ENCODE data around the gene MARCHF3.
"Not testable (repeated sequence)": the region's sequence is repeated elsewhere in the genome, so short reads cannot be mapped to it uniquely, and the experiment has no call there.

The MARCHF3 gene

DNA sequence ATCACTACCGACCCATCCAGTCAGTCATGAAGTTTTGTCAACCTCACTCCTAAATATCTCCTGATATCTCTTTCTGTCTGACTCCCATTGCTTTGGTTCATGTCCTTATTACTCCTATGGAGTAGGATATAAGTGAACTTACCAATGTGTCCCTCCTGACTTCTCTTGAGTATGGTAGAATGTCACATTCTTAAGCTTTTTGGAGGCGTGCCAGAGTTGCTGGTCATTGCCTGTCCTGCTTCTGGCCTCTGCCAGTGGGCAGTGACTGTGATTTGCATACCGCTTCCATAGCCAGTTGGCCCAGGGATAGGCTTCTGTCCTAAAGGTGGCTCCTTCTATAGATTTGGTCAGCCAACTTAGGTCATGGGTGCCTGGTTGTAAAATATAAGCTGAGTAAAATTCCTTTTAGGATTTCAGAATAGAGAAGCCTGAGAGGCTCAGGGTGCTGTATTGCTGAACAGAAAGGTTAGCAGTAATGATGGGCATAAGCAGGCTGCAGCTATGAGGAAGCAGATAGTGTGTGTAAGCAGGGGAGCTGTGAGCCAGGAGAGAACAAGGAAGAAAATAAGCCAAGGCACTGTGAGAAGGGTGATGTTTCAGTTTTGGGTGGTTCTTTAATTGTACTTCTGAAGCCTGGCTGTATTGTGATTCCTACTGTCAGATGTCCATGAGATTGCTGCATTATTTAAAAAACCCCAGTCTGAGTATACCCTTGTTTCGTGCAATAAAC, 16.1 kb upstream of the MARCHF3 start:
- no peak for DNase-seq

DNA sequence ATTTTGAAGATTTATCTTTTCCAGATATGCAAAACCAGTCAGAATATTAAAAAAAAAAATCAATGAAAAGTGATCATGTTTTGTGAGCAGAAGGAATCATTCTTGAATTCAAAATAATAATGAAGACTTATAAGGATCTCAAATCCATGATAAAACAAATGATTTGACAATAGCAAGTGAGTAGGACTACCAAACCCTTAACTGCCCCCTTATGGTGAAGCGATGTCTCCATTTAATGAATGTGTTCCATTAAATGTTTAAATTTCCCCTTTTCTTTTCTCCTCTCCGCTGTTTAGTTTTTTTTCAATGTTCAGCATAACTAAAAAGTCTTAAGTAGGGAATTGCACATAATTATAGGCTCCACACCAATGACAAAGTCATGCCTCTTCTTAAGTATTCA, 12.2 kb upstream of the MARCHF3 start:
- no peak for DNase-seq

DNA sequence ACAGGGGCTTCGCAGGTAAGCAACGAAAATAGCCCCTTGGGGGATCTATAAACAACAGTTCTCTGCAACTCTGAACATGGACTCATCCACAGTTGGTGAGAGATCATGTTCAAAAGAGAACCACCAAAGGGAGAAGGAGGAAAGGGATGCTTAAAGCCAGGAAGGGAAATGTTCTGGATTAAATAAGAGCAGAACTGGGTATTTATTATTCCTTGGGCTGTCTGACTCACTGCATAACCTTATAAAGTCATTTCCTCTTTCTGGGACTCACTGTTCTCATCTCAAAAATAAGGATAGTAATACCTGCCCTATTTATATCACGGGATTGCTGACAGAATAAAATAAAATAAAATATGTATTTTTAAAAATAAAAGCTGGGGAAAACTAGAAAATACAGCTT, 11.2 kb upstream of the MARCHF3 start:
- DNase-seq = no peak

DNA sequence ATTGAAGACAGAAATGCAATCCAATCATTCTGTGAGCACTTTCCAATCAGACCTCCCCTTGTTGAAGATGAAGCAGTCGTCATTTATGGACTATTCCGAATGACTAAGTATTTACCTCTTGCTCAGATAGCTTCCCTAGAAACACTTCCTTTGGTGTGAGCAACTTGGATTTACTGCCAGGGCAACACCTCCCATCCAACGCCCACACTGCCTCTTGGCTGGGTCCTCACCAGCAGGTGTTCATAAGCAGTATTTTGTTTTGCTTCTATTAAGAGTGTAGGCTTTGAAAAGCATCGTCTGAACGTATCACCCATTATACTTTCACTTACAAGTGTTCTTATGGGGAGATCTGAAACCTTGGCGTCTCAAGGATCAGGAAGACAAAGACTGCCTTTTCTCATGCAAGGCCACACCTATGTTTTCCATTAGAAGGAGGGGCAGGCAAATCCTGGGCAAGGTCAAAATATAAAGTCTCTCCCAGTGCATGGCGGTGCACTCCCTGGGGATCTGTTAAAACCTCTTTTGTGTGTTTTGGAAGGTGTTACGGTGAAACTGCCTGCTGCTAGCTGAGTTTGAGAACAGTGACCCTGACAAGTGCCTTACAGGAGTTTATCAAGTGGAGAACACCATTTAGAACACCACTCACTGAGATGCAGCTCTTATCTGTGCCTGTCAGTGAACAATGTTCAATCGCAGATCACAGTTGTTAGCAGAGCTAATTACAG, 10.6 kb upstream of the MARCHF3 start:
- DNase-seq = no peak

DNA sequence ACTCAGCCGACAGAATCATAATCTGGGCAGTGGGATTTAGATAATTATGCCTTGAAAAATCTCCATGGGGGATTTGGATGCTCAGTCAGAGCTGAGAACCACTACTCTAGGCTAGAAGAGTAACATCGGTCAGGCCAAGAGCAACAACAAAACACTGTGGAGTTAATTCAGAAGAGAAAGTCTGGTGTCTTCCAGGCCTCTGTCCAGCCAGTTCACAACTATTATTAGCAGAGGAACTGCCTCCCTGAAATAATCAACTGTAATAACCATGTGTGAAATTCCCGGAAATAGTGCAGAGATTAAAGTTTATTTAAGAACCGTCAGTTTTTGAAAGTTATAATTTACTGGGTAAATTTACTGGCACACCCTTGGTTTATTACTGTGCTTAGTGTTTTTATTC, 8.2 kb upstream of the MARCHF3 start:
- no peak for DNase-seq

DNA sequence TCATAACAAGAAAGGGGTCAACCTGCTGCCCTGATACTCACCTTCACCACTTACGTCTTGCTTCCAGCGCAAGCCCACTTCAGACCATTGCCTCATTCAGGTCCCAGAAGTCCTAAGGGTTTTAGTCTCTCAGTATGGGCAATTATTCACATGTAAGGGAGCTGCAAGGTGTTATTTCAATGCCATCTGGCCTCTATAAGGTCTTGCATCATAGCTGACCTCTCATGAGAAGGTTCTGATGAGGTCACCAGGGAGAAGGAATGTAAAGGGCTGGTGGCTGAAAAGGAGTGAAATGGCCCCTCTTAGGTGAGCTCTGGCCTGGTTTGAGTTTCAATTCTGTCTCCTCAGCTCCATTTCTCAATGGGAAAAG, 1.5 kb upstream of the MARCHF3 start:
- no peak for DNase-seq

DNA sequence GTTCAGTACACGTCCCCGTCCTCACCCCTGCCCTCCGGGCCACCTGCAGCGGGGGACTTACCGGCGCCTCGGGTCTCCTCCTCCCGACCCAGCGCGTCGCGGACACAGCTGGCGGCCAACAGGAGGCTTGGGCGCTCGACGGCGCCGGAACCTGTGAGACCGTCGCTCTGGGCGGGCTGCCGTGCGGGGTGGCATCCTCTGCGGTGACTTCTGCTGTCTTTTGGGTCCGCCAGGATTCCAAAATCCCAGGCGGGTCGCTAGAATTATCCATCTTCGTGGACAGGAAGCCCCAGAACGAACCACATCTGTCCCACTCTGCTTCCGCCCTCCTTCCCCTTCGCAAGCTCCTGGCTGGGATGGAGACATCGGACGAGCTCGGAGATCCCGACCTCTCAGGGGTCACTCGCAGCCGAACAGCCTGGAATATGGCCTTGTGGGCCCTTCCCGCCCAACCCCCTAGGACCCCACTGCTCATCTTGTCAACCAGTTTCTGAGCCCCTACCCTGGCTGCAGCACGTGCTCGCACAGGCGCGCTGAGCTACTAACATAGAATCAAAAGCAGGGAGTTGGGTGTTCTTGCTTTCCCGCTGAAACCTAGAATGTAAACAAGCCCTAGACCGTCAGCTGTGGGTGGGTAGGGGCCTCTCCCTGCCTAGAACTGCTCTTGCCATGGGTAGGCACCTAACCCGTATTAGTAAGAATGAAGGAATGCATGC, 947 bp upstream of the MARCHF3 start:
- DNase-seq = peak; percentile 33

DNA sequence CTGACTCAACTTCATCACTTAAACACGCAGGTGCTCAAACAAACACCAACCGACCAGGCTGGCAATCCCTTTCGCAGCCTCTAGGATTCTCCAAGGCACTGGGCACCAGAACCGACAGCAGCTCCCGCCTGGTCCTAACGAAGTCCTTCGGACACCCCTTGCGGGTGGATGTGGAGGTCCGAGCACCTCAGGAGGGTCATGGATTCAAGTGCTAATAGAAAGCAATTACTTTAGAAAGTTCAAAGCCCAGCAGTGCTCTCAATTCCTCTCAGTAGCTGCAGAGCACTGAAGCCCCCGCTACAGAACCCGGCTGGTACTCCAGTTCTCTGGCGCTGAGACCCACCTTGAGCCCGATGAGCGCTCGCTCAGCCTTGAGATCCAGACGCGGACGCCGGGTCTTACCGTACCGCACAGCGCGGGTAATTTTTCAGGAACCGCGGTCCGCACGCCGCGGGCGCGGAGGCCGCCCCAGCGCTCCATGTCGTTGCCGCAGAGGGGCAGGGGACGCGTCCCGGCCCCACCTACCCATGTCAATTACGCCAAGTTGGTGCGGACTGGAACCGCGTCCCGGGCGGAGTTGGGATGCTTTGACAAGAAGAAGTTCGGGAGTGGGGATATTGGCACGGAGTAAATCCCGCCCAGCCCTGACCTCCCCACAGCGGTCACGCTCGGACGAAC, 638 bp downstream of the MARCHF3 start:
- DNase-seq = peak; percentile 74

DNA sequence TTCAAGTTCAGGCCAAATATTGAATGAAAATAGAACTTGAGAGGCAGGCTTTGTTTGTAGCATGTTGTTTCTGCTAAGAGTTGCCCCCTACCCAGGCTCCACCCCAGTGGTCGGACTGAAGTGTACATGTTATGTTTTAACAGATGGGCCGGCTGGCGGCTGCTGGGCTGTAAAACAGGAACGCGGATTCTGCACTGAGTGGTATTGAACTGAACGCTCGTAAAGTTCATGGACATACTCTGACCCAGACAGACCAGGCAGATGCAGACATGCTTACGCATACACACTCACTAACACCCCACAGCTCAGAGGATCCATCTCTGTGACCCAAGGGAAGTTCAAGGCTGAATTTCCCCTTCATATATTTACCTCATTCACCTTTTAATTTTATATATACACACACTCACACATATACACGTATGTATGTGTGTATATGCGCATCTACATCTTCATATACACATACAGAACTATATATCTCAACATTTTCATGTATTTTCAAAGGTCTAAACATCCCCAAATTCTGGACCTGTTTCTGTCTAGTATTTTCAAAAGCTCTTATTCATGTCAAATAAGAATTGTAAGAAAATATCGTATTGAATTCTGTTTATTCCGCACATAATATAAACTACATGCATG, 1.4 kb downstream of the MARCHF3 start:
- no peak for DNase-seq

DNA sequence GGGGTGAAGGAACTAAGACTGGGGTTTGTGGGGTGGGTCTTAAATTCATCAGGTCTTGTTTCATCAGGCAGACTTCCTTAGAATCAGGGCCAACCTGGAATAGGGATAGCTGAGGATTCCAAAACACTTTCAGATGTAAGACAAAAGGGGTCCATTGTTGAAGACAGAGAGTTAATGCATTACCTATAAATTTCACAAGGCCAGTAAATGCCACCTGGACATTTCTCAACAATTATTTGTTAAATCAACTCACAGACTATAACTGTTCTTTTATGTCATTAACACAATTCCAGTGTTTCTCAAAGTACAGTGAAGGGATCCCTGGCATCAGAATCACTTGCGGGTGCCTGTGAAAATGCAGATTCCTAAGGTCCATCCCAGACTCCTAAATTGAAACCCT, 2.8 kb downstream of the MARCHF3 start:
- no peak for DNase-seq

DNA sequence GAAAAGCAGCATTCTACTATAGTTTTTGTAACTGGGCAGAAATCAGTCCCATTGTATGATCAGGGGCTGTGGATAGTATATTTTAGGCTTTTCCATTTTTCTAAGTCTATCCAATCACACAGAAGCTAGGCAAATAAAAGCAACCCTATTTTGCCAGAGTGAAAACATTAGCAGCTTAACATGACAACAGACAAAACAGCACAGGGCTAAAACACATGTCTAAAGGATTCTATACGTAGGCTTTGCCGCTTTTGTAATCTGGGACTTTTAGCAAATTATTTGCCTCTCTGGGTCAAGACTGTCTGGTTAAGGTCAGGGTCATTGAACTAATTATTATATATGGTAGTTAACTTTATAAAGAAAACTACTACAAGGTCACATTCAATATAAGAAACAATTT, 4.2 kb downstream of the MARCHF3 start:
- DNase-seq = no peak

DNA sequence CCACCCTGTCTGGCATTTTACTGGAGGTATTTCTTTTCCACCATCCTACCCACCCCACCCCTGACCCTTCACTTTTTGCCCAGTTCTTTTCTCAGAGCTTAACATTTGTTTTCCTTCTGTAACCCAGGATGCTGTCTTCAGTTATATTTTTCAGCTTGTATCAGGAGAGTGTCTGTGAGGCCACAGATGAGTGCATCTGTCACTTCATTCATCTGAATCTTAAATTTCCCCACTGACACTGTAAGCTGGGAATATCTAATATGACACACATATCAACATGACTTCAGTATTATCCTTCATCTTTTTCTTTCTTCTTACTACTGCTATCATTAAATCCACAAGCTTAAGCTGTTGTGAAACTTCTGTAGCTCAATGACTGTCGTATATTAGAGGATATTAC, 4.9 kb downstream of the MARCHF3 start:
- no peak for DNase-seq

DNA sequence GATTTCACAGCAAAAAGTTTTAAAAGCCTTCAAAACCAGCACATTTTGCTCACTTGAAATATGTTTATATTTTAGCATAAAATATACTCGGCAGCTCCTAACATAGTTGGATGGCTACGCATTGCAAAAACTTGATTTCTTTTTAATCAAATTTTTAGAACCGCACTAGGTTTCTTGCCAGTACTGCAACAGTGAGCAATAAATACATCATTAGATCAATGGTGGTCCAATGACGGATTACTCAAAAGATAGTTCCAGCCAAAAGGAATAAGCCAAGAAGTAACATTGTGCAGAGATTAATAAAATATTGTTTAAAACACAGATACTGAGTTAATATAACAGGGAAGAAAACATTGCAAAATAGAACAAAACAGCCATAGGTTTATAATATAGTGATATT, 5.5 kb downstream of the MARCHF3 start:
- no peak for DNase-seq

DNA sequence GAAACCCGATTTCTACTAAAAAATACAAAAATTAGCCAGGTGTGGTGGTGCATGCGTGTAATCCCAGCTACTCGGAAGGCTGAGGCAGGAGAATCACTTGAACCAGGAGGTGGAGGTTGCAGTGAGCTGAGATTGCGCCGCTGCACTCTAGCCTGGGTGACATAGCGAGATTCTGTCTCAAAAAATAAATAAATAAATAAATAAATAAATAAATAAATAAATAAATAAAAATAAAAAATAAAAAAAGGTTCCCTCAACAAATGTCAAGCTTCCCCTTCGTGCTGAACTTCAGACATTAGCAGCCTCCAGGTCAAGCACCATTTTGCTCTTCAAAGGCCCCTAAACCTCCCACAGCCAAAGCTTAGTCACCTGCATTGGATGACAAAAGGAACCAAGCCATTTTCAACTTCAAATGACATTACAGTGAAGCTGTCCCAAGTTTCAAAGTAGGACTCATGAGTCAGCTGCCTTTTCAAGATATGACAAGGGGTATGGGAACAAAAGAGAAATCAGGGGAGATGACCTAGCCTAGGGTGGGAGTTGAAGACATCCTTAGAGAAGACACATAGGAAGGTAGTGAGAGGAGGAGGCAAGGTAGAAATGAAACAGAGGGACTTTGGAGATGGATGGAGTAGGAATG, 6.7 kb downstream of the MARCHF3 start:
- peak; percentile 13 for DNase-seq

DNA sequence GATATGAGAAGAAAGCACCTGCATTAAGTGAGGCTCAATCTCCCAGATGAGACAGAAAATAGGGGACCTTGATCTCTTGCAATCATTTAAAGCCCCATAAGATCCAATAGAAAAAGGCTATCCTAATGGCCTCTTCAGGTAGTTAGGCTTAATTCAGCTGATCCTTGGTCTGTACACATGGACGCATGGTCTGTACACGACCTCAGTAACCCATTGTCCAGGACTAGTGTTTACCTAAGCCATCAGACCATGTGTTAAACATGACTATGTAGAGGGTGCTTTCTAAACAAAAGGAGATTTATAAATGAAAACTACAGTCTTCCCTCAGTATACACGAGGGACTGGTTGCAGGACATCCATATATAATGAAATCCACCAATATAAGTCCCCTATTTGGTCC, 7.5 kb downstream of the MARCHF3 start:
- DNase-seq = no peak

DNA sequence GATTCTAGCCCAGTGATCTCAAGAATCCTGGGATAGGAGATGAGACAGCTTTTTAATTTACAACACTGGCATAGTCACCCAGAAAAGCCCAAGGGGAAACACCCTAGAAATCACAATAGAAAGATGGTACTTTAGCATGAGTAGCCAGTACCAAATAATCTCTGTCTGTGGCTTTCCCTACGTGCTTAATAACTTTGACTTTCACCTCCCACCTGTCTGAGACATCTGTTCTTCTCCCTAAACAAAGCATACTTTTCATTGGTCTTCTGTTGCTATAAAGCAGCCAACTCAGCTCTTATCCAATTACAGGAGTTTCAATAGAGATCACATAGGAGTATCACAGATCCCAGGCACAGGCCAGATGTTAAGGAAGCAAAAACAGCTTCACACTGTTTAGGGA, 10.4 kb downstream of the MARCHF3 start:
- no peak for DNase-seq

DNA sequence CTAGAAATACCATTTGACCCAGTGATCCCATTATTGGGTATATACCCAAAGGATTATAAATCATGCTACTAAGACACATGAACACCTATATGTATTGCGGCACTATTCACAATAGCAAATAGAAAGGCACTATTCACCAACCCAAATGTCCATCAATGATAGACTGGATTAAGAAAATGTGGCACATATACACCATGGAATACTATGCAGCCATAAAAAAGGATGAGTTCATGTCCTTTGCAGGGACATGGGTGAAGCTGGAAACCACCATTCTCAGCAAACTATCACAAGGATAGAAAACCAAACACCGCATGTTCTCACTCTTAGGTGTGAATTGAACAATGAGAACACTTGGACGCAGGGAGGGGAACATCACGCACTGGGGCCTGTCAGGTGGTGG, 13.6 kb downstream of the MARCHF3 start:
- DNase-seq = not testable (repeated sequence)

DNA sequence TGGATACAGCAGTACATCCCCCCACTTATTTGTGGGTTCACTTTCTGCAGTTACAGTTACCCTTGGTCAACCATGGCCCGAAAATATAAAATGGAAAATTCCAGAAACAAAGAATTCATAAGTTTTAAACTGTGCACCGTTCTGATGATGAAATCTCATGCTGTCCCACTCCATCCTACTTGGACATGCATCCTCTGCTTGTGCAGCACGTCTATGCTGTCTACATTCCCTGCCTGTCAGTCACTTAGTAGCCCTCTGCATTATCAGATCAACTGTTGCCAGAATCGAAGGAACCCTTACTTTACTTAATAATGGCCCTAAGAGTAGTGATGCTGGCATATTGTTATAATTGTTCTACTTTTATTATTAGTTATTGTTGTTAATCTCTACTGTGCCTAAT, 14.6 kb downstream of the MARCHF3 start:
- DNase-seq = no peak

DNA sequence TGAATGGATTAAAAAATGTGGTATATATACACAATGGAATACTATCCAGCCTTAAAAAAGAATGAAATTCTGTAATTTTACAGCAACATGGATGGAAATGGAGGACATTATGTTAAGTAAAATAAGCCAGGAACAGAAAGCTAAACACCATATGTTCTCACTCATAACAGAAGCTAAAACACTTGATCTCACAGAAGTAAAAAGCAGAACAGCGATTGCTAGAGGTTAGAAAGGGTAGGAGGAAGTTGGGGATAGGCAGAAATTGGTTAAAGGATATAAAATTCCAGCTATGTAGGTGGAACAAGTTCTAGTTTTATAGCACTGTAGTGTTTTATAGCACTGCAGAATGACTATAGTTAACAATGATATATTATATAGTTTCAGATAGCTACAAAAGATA, 15.8 kb downstream of the MARCHF3 start:
- DNase-seq = no peak

DNA sequence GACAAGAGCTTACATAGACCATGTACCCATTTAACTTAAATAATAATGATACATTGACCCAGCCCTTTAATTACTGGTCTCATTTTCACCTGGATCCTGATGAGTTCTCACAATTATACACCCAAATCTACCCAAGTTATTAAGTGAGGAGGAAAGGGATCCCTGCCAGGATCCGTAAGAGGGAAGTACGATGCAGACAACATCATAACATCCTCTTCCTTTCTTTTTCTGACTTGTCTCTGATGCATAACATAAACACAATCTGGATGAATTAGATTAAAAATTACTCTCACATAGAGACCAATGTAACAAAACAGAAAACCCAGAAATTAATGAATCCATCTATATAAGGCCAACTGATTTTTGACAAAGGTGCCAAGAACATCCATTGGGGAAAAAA, 17.0 kb downstream of the MARCHF3 start:
- DNase-seq = no peak

DNA sequence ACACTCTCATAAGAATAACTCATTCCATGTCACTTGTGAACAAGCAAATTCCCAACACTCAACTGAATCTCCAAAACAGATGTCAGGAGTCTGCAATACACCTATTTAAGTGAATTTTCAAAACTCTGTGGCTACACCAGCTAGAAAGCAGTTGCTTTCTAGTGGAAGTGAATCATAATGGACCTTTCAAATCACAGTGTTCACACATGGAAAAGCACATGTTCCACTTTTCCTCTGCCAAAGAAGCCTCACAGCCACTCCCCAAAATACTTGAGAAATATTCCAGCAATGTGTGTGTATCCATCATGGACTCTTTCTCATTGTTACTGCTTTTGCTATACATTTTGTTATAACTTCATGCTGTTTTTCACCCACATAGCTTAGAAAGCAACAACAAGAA, 17.4 kb downstream of the MARCHF3 start:
- no peak for DNase-seq

DNA sequence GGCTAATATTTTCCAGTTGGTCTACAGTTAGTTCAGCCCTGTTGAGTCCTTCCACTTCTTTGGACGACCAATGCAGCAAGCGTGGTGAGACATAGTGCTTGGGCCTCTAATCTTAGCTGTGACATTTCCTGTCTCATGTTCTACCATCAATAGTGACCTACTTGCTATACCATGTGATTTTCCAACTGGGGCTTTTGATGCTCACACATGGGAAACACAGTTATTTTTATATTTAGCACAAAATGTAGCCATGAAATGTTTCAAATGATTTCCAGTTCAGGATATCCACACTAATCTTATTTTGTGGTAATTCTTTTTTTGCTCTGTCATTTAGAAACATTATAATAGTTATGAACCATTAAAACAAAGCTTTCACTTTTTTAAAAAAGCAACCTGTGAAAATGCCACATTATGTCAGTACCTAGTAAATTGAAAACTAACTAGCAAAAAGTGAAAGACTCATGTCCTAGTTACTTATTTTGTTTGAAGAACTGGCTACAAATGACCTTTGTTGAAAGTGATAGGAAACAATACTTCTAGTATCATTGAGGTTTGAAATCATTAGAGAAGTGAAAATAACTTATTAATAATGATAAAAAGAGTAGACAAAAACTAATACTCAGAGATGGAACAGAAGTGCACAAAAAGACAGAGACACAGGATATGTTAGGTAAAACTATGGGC, 18.3 kb downstream of the MARCHF3 start:
- no peak for DNase-seq

Measured in activated CD4-positive, alpha-beta T cell treated with anti-CD3 and anti-CD28 coated beads for 48 hours (primary cell).